Neuronal stem cell (in vitro differentiated cells): ENCODE measurements around the gene VARS1.

Source experiments
- DNase-seq: peaks from one replicate; pipeline ENCODE4 v3.0.0-alpha.2; 2013; ENCODE audit warnings: low spot score
- H2AFZ ChIP-seq: one replicate; pipeline ENCODE4 v1.6.1; 2013; ENCODE audit warnings: mild to moderate bottlenecking, low read length, inconsistent platforms
- H2AK5ac ChIP-seq: 2 replicates; pipeline ENCODE4 v1.6.1; 2013; ENCODE audit warnings: low read depth, mild to moderate bottlenecking, inconsistent platforms, low read length, moderate library complexity, mixed read lengths
- H2BK120ac ChIP-seq: 2 replicates; pipeline ENCODE4 v1.6.1; 2013; ENCODE audit warnings: low read depth, mild to moderate bottlenecking, inconsistent platforms, low read length, moderate library complexity, mixed read lengths
- H2BK12ac ChIP-seq: one replicate; pipeline ENCODE4 v1.6.1; 2013; ENCODE audit warnings: low read length, inconsistent platforms
- H2BK15ac ChIP-seq: 2 replicates; pipeline ENCODE4 v1.6.1; 2013; ENCODE audit warnings: mild to moderate bottlenecking, low read length, inconsistent platforms, mixed read lengths
- H2BK5ac ChIP-seq: one replicate; pipeline ENCODE4 v1.6.1; 2013; ENCODE audit warnings: inconsistent platforms, mild to moderate bottlenecking, low read length, moderate library complexity
- H3K14ac ChIP-seq: one replicate; pipeline ENCODE4 v1.6.1; 2013; ENCODE audit warnings: low read length, inconsistent platforms
- H3K18ac ChIP-seq: 2 replicates; pipeline ENCODE4 v1.6.1; 2013; ENCODE audit warnings: low read length, inconsistent platforms
- H3K23ac ChIP-seq: 2 replicates; pipeline ENCODE4 v1.6.1; 2013; ENCODE audit warnings: low read depth, mild to moderate bottlenecking, mixed read lengths, low read length, inconsistent platforms; ENCODE audit not compliant: poor library complexity
- H3K27ac ChIP-seq: replicated peaks from 3 replicates; pipeline ENCODE4 v1.5.1; 2013; ENCODE audit warnings: low read length, inconsistent platforms
- H3K27me3 ChIP-seq, 3 experiments: 2 replicates each; pipeline ENCODE4 v1.6.1; 2013; ENCODE audit warnings: low read length in 3 of 3, mild to moderate bottlenecking in 2 of 3, inconsistent platforms in 1 of 3, low read depth in 1 of 3, mixed read lengths in 1 of 3, moderate library complexity in 1 of 3; ENCODE audit not compliant: control insufficient read depth in 3 of 3, insufficient read depth in 3 of 3
- H3K36me3 ChIP-seq, 2 donors: replicated peaks in 1 of 2; 2 replicates each; pipeline ENCODE4 v1.6.1; 2013; ENCODE audit warnings: low read length in 2 of 2; ENCODE audit not compliant: control insufficient read depth in 2 of 2, insufficient read depth in 2 of 2
- H3K4ac ChIP-seq: 2 replicates; pipeline ENCODE4 v1.6.1; 2013; ENCODE audit warnings: inconsistent platforms, mild to moderate bottlenecking, low read length, moderate library complexity
- H3K4me1 ChIP-seq, 2 donors: 1 replicate in 1 of 2; 2 replicates in 1 of 2; pipeline ENCODE4 v1.6.1; 2013; ENCODE audit warnings: low read length in 2 of 2, low read depth in 1 of 2; ENCODE audit not compliant: control insufficient read depth in 2 of 2, insufficient read depth in 1 of 2
- H3K4me2 ChIP-seq: one replicate; pipeline ENCODE4 v1.6.1; 2013; ENCODE audit warnings: mild to moderate bottlenecking, low read length, inconsistent platforms; ENCODE audit not compliant: insufficient read depth, poor library complexity, severe bottlenecking
- H3K4me3 ChIP-seq, 2 donors: 2 replicates each; pipeline ENCODE4 v1.5.1; 2013; ENCODE audit warnings: low read length in 2 of 2, mild to moderate bottlenecking in 2 of 2, inconsistent platforms in 1 of 2, moderate library complexity in 1 of 2
- H3K79me1 ChIP-seq: one replicate; pipeline ENCODE4 v1.6.1; 2013; ENCODE audit warnings: low read depth, mild to moderate bottlenecking, inconsistent platforms, low read length, moderate library complexity
- H3K9ac ChIP-seq: one replicate; pipeline ENCODE4 v1.6.1; 2013; ENCODE audit warnings: mild to moderate bottlenecking, low read depth, low read length, inconsistent platforms; ENCODE audit not compliant: poor library complexity
- H3K9me3 ChIP-seq, 2 donors: replicated peaks in 1 of 2; 2 replicates each; pipeline versions ENCODE3 to v1.6.1; 2013; ENCODE audit warnings: low read length in 2 of 2, mild to moderate bottlenecking in 2 of 2, inconsistent platforms in 1 of 2, low read depth in 1 of 2, mixed read lengths in 1 of 2, moderate library complexity in 1 of 2; ENCODE audit not compliant: control insufficient read depth in 2 of 2, insufficient read depth in 1 of 2
- H4K8ac ChIP-seq: one replicate; pipeline ENCODE4 v1.6.1; 2013; ENCODE audit warnings: low read depth, mild to moderate bottlenecking, inconsistent platforms, low read length, moderate library complexity
- H4K91ac ChIP-seq: one replicate; pipeline ENCODE4 v1.6.1; 2013; ENCODE audit warnings: low read length, low read depth, mild to moderate bottlenecking, inconsistent platforms; ENCODE audit not compliant: poor library complexity
- WGBS, 2 donors: extraction: QIAGEN DNeasy Blood & Tissue Kit; methylation state at CpG; one replicate each; pipeline ENCODE4 v1.1.7; 2013; ENCODE audit warnings: missing lambda C conversion rate in 2 of 2, mixed read lengths in 1 of 2; ENCODE audit not compliant: insufficient read length in 2 of 2, insufficient replicate concordance in 1 of 2; ENCODE audit errors: extremely low coverage in 2 of 2; 5-methylcytosine and 5-hydroxymethylcytosine counted together

VARS1 gene

DNA sequence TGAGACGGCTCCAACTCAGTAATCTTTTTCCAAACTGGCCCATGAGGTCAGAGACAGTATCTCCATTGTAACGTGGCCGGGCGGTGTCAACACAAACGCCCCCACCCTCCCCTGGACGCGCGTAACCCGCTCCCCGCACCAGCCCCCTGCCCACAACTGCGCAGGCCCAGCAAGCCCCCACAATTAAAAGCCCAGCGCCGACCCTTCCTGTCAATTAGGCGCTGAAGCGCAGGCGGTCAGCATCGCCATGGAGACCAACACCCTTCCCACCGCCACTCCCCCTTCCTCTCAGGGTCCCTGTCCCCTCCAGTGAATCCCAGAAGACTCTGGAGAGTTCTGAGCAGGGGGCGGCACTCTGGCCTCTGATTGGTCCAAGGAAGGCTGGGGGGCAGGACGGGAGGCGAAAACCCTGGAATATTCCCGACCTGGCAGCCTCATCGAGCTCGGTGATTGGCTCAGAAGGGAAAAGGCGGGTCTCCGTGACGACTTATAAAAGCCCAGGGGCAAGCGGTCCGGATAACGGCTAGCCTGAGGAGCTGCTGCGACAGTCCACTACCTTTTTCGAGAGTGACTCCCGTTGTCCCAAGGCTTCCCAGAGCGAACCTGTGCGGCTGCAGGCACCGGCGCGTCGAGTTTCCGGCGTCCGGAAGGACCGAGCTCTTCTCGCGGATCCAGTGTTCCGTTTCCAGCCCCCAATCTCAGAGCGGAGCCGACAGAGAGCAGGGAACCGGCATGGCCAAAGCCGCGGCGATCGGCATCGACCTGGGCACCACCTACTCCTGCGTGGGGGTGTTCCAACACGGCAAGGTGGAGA lies 19.7 kb upstream of the VARS1 start, which contains the start of the genes HSPA1A and HSPA1L:
TSS of gene HSPA1A (plus strand) at position 519 of the 814 bp plus-strand sequence. CDS start at position 733, 214 bp downstream.
TSS of gene HSPA1L (minus strand) at position 259 of the 814 bp plus-strand sequence. CDS start 3,311 bp downstream, outside the sequence.
- H3K9me3 ChIP-seq: peaks cover 2 to 6% of the 10 kb centered on the region in 2 donors
- H3K9ac ChIP-seq: peak within 1 kb of the TSS; percentile 86
- peak within 1 kb of the TSS; percentile 100 for H3K23ac ChIP-seq
- H4K8ac ChIP-seq: no peak within 1 kb of the TSS
- H3K79me1 ChIP-seq: peaks cover 1% of the 10 kb centered on the region
- H3K4me2 ChIP-seq: peak within 1 kb of the TSS; percentile 69
- no peak within 1 kb of the TSS for H2BK5ac ChIP-seq
- no peak within 1 kb of the TSS for H2BK12ac ChIP-seq
- H3K18ac ChIP-seq: peak within 1 kb of the TSS; percentile 97
- no peak within 1 kb of the TSS for H3K4ac ChIP-seq
- H3K27me3 ChIP-seq: no peaks in the 10 kb centered on the region
- peak within 1 kb of the TSS; percentile 99 for H3K27ac ChIP-seq
- H3K36me3 ChIP-seq: peaks cover 0 to 2% of the 10 kb centered on the region in 2 donors
- no CpG with 5 or more reads among the region's 56 CpGs for WGBS, 2 donors
- H2AK5ac ChIP-seq: peak within 1 kb of the TSS; percentile 81
- H3K14ac ChIP-seq: no peak within 1 kb of the TSS
- no peak within 1 kb of the TSS for H4K91ac ChIP-seq
- no peak within 1 kb of the TSS for H2BK15ac ChIP-seq
- peaks cover 0 to 6% of the 10 kb centered on the region in 2 donors for H3K4me1 ChIP-seq
- H2AFZ ChIP-seq: peak within 1 kb of the TSS; percentile 75
- peak within 1 kb of the TSS; percentile 17 to 81 for H3K4me3 ChIP-seq
- peak; percentile 96 for DNase-seq
- peak within 1 kb of the TSS; percentile 72 for H2BK120ac ChIP-seq

DNA sequence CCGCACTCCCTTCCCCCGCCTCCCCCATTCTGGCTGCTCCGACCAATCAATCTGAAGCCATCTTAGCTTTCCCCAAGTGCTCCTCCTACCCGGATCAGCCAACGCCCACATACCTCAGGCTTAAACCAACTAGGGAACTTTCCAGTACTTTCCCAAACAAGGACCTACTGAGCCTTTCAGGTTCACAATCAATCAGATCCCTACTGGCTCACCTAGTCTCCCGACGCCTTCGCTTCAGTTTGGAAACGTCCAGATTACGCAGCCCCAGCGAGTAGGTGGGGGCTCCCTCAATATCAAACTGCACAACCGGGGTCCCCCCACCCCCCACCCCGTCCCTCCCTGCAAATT lies 19.1 kb upstream of the VARS1 start:
- Histone ChIP-seq H3K14ac (no peak overlapping the region), H3K27me3 (no peaks in the 10 kb centered on the region), H4K91ac (no peak overlapping the region), H2BK15ac (no peak overlapping the region), H2AK5ac (peak overlapping the region; percentile 81), H3K23ac (peak overlapping the region; percentile 100), H3K9me3 (peaks cover 2 to 6% of the 10 kb centered on the region in 2 donors), H3K4me3 (peak overlapping the region in 1 of 2 donors; percentile 53), H4K8ac (no peak overlapping the region), H2BK12ac (no peak overlapping the region), H2BK120ac (peak overlapping the region; percentile 72), H3K9ac (no peak overlapping the region), H3K27ac (peak overlapping the region; percentile 99), H3K4me1 (peaks cover 0 to 6% of the 10 kb centered on the region in 2 donors), H3K4me2 (peak overlapping the region; percentile 69), H3K79me1 (peaks cover 1% of the 10 kb centered on the region), H3K36me3 (peaks cover 0 to 2% of the 10 kb centered on the region in 2 donors), H3K4ac (no peak overlapping the region), H2BK5ac (no peak overlapping the region), H2AFZ (peak overlapping the region; percentile 75), H3K18ac (peak overlapping the region; percentile 97)
- peak; percentile 91 for DNase-seq
- WGBS, 2 donors: no CpG with 5 or more reads among the region's 13 CpGs

DNA sequence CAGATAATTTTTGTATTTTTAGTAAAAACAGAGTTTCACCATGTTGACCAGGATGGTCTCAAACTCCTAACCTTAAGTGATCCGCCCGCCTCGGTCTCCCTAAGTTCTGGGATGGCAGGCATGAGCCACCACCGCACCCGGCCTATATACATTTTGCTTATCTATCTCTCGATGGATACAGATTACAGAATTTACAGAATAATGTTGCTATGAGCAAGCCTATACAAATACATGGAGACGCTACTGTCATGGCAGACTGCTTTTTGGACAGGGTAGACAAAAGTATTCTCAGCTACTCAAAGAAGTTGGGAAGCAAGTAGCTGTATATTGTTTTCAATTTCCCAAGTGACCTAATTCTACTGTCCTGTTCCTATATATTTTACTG lies 17.9 kb upstream of the VARS1 start:
- no CpG with 5 or more reads among the region's 7 CpGs for WGBS, 2 donors
- no peak overlapping the region for H3K9ac ChIP-seq
- no peak overlapping the region for H2AK5ac ChIP-seq
- no peak overlapping the region for H2BK5ac ChIP-seq
- no peak for DNase-seq
- no peaks in the 10 kb centered on the region for H3K27me3 ChIP-seq
- H3K4me1 ChIP-seq: peaks cover 0 to 6% of the 10 kb centered on the region in 2 donors
- no peak overlapping the region for H2BK15ac ChIP-seq
- no peak overlapping the region for H4K91ac ChIP-seq
- H3K4me3 ChIP-seq: no peak overlapping the region
- no peaks in the 10 kb centered on the region for H3K79me1 ChIP-seq
- H3K14ac ChIP-seq: no peak overlapping the region
- no peak overlapping the region for H2AFZ ChIP-seq
- H3K4me2 ChIP-seq: no peak overlapping the region
- no peak overlapping the region for H3K18ac ChIP-seq
- no peak overlapping the region for H4K8ac ChIP-seq
- H2BK12ac ChIP-seq: no peak overlapping the region
- peaks cover 1 to 6% of the 10 kb centered on the region in 2 donors for H3K9me3 ChIP-seq
- no peak overlapping the region for H3K4ac ChIP-seq
- no peaks in the 10 kb centered on the region for H3K36me3 ChIP-seq
- H3K27ac ChIP-seq: peak overlapping the region; percentile 81
- H2BK120ac ChIP-seq: no peak overlapping the region
- no peak overlapping the region for H3K23ac ChIP-seq

DNA sequence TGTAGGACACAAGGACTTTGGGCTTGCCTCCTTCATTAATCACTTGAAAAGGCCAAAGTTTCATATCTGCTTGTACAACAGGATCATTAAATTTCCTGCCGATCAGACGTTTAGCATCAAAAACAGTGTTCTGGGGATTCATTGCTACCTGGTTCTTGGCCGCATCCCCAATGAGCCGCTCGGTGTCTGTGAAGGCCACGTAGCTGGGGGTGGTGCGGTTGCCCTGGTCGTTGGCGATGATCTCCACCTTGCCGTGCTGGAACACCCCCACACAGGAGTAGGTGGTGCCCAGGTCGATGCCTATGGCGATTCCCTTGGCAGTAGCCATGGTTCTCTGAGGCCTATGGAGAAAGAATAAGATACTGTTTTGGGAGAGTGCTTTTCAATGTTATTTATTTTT lies 16.1 kb upstream of the VARS1 start:
- H3K23ac ChIP-seq: no peak overlapping the region
- WGBS, 2 donors: no CpG with 5 or more reads among the region's 12 CpGs
- no peak overlapping the region for H4K91ac ChIP-seq
- H3K4me3 ChIP-seq: no peak overlapping the region
- peaks cover 0 to 5% of the 10 kb centered on the region in 2 donors for H3K4me1 ChIP-seq
- H2BK5ac ChIP-seq: no peak overlapping the region
- H3K4ac ChIP-seq: no peak overlapping the region
- H3K4me2 ChIP-seq: no peak overlapping the region
- H3K36me3 ChIP-seq: no peaks in the 10 kb centered on the region
- DNase-seq: no peak
- H2BK12ac ChIP-seq: peak overlapping the region; percentile 66
- no peaks in the 10 kb centered on the region for H3K79me1 ChIP-seq
- H3K27ac ChIP-seq: no peak overlapping the region
- peak overlapping the region; percentile 57 for H2AK5ac ChIP-seq
- H3K18ac ChIP-seq: no peak overlapping the region
- H3K9ac ChIP-seq: no peak overlapping the region
- H2AFZ ChIP-seq: no peak overlapping the region
- no peak overlapping the region for H4K8ac ChIP-seq
- H3K14ac ChIP-seq: no peak overlapping the region
- H2BK120ac ChIP-seq: no peak overlapping the region
- peak overlapping the region; percentile 46 for H2BK15ac ChIP-seq
- no peaks in the 10 kb centered on the region for H3K27me3 ChIP-seq
- H3K9me3 ChIP-seq: peaks cover 0 to 6% of the 10 kb centered on the region in 2 donors
